ENCODE measurements around the gene NCF2.

DNA sequence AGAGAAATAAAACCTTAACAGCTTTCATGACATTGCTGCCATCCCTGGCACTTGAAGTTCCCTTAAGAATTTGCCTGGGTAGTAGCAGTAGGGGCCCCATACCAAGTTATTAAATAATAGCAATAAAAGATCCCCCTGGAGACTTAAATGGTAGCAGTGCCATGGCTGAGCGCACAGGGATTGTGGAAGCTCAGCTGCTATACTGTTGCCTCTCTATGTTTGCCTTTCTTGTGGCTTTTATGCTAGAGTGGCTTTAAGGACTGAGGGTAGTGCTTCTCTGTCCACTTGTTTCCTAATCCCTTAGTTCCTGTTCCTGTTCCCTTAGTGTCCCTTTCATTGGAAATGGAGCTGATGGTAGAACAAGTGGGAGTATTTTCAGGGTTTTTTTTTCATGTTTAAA is 42.1 kb downstream of the NCF2 start:
- TF ChIP-seq, protein P1, sequence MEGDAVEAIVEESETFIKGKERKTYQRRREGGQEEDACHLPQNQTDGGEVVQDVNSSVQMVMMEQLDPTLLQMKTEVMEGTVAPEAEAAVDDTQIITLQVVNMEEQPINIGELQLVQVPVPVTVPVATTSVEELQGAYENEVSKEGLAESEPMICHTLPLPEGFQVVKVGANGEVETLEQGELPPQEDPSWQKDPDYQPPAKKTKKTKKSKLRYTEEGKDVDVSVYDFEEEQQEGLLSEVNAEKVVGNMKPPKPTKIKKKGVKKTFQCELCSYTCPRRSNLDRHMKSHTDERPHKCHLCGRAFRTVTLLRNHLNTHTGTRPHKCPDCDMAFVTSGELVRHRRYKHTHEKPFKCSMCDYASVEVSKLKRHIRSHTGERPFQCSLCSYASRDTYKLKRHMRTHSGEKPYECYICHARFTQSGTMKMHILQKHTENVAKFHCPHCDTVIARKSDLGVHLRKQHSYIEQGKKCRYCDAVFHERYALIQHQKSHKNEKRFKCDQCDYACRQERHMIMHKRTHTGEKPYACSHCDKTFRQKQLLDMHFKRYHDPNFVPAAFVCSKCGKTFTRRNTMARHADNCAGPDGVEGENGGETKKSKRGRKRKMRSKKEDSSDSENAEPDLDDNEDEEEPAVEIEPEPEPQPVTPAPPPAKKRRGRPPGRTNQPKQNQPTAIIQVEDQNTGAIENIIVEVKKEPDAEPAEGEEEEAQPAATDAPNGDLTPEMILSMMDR (IDR thresholded peaks at IDR 0.05; ENCODE audit: insufficient read depth, low read length, poor library complexity, severe bottlenecking) = no peak
- TF ChIP-seq EZH2phosphoT487 (conservative IDR thresholded peaks at IDR 0.05; ENCODE audit: low read length) = no peak

Data from SU-DHL-6 (cell line).